ENCODE data around the gene CCDC191.
A peak's percentile ranks its signal among the peaks of the same experiment; 100 is the strongest.

CCDC191 gene

GRCh38 chr3:114071786-114072185 is 15.5 kb upstream of the CCDC191 start:
- peaks cover 0 to 81% (median 30%) of the 10 kb centered on the region in 11 experiments; a peak in 15 of 22 replicates for H4K20me1 ChIP-seq
- no peak overlapping the region for H3K4me3 ChIP-seq
- H3K27ac ChIP-seq, result no peak overlapping the region
- H3K4me1 ChIP-seq, result no peaks in the 10 kb centered on the region
- no peaks in the 10 kb centered on the region for H3K27me3 ChIP-seq
- H3K4me2 ChIP-seq, result no peak overlapping the region
- H3K36me3 ChIP-seq, result peaks cover 99 to 100% (median 100%) of the 10 kb centered on the region in 11 experiments
- H3K9me3 ChIP-seq (replicated peaks in 1 of 11), result no peaks in the 10 kb centered on the region
- no peak overlapping the region for H3K9ac ChIP-seq
- TF ChIP-seq Cebpa-rat (IDR thresholded peaks at IDR 0.05), result no peak

- no peaks in the 10 kb centered on the region for H3K4me1 ChIP-seq
- H3K4me3 ChIP-seq, result no peak overlapping the region
- H4K20me1 ChIP-seq, result peaks cover 0 to 97% (median 52%) of the 10 kb centered on the region in 11 experiments; a peak in 18 of 22 replicates
- peaks cover 92 to 98% (median 96%) of the 10 kb centered on the region in 11 experiments for H3K36me3 ChIP-seq
- H3K9ac ChIP-seq, result no peak overlapping the region
- H3K27ac ChIP-seq, result no peak overlapping the region
- H3K9me3 ChIP-seq (replicated peaks in 1 of 11), result no peaks in the 10 kb centered on the region
- no peak overlapping the region for H3K4me2 ChIP-seq
- no peak for TF ChIP-seq Cebpa-rat (IDR thresholded peaks at IDR 0.05)
- no peaks in the 10 kb centered on the region for H3K27me3 ChIP-seq
Observed at GRCh38 chr3:114068336-114068735, 12.0 kb upstream of the CCDC191 start.

GRCh38 chr3:114067804-114068203 is 11.5 kb upstream of the CCDC191 start:
- Histone ChIP-seq H3K9me3 (replicated peaks in 1 of 11) (no peaks in the 10 kb centered on the region), H3K4me3 (no peak overlapping the region), H3K27me3 (no peaks in the 10 kb centered on the region), H3K4me2 (no peak overlapping the region), H4K20me1 (peaks cover 0 to 97% (median 46%) of the 10 kb centered on the region in 11 experiments; a peak in 18 of 22 replicates), H3K27ac (no peak overlapping the region), H3K4me1 (no peaks in the 10 kb centered on the region), H3K9ac (no peak overlapping the region), H3K36me3 (peaks cover 87 to 95% (median 91%) of the 10 kb centered on the region in 11 experiments)
- TF ChIP-seq Cebpa-rat (IDR thresholded peaks at IDR 0.05), result no peak

GRCh38 chr3:114060906-114061655 is 4.8 kb upstream of the CCDC191 start:
- TF ChIP-seq Cebpa-rat (IDR thresholded peaks at IDR 0.05), result no peak
- peaks cover 24 to 76% (median 55%) of the 10 kb centered on the region in 11 experiments for H3K36me3 ChIP-seq
- no peaks in the 10 kb centered on the region for H3K27me3 ChIP-seq
- H4K20me1 ChIP-seq, result peaks cover 0 to 77% (median 51%) of the 10 kb centered on the region in 11 experiments; a peak in 19 of 22 replicates
- H3K9ac ChIP-seq, result no peak overlapping the region
- H3K27ac ChIP-seq, result no peak overlapping the region
- H3K4me3 ChIP-seq, result no peak overlapping the region
- no peaks in the 10 kb centered on the region for H3K9me3 ChIP-seq (replicated peaks in 1 of 11)
- peaks cover 15 to 45% (median 27%) of the 10 kb centered on the region in 10 experiments for H3K4me1 ChIP-seq
- peak overlapping the region in 5 of 11 experiments; percentile 5 to 96 (median 25); a peak in 9 of 22 replicates for H3K4me2 ChIP-seq

- peaks cover 0 to 53% (median 28%) of the 10 kb centered on the region in 11 experiments; a peak in 18 of 22 replicates for H4K20me1 ChIP-seq
- no peak for TF ChIP-seq Cebpa-rat (IDR thresholded peaks at IDR 0.05)
- no peaks in the 10 kb centered on the region for H3K9me3 ChIP-seq (replicated peaks in 1 of 11)
- H3K4me2 ChIP-seq, result peak overlapping the region; percentile 62 to 96 (median 86)
- peak overlapping the region in 4 of 10 experiments; percentile 74 to 81 (median 80); a peak in 2 of 20 replicates for H3K4me3 ChIP-seq
- no peak overlapping the region for H3K27ac ChIP-seq
- H3K27me3 ChIP-seq, result no peaks in the 10 kb centered on the region
- H3K4me1 ChIP-seq, result peaks cover 21 to 53% (median 33%) of the 10 kb centered on the region in 10 experiments
- peak overlapping the region in 1 of 11 experiments; percentile 48; a peak in 1 of 22 replicates for H3K9ac ChIP-seq
- peaks cover 0 to 52% (median 33%) of the 10 kb centered on the region in 11 experiments; a peak in 20 of 22 replicates for H3K36me3 ChIP-seq
Observed at GRCh38 chr3:114058646-114059045, 2.3 kb upstream of the CCDC191 start.

- Histone ChIP-seq H3K4me1 (peaks cover 21 to 53% (median 33%) of the 10 kb centered on the region in 10 experiments), H3K9ac (peak overlapping the region; percentile 73 to 88 (median 82)), H3K4me2 (peak overlapping the region; percentile 80 to 96 (median 86)), H3K4me3 (peak overlapping the region; percentile 65 to 91 (median 80)), H3K27me3 (no peaks in the 10 kb centered on the region), H4K20me1 (peaks cover 0 to 38% (median 23%) of the 10 kb centered on the region in 11 experiments; a peak in 17 of 22 replicates), H3K9me3 (replicated peaks in 1 of 11) (no peaks in the 10 kb centered on the region), H3K27ac (peak overlapping the region; percentile 39 to 89 (median 85)), H3K36me3 (peaks cover 0 to 40% (median 30%) of the 10 kb centered on the region in 11 experiments; a peak in 20 of 22 replicates)
- TF ChIP-seq Cebpa-rat (IDR thresholded peaks at IDR 0.05), result no peak
Observed at GRCh38 chr3:114057011-114057347, 653 bp upstream of the CCDC191 start.

GRCh38 chr3:114052216-114052615 is 4.1 kb downstream of the CCDC191 start:
- no peak overlapping the region for H3K27ac ChIP-seq
- no peak overlapping the region for H3K9ac ChIP-seq
- H3K4me2 ChIP-seq, result no peak overlapping the region
- peaks cover 5 to 9% (median 7%) of the 10 kb centered on the region in 10 experiments; a peak in 15 of 20 replicates for H3K4me1 ChIP-seq
- no peaks in the 10 kb centered on the region for H4K20me1 ChIP-seq
- H3K27me3 ChIP-seq, result no peaks in the 10 kb centered on the region
- no peaks in the 10 kb centered on the region for H3K36me3 ChIP-seq
- no peak for TF ChIP-seq Cebpa-rat (IDR thresholded peaks at IDR 0.05)
- H3K9me3 ChIP-seq (replicated peaks in 1 of 11), result no peaks in the 10 kb centered on the region
- H3K4me3 ChIP-seq, result no peak overlapping the region

- Histone ChIP-seq H3K9ac (no peak overlapping the region), H3K9me3 (replicated peaks in 1 of 11) (peaks cover 0 to 4% (median 0%) of the 10 kb centered on the region in 11 experiments; a peak in 3 of 22 replicates), H3K36me3 (peaks cover 0 to 6% (median 0%) of the 10 kb centered on the region in 11 experiments; a peak in 3 of 22 replicates), H3K4me1 (no peaks in the 10 kb centered on the region), H3K27me3 (no peaks in the 10 kb centered on the region), H3K4me2 (no peak overlapping the region), H3K4me3 (no peak overlapping the region), H3K27ac (no peak overlapping the region), H4K20me1 (no peaks in the 10 kb centered on the region)
- no peak for TF ChIP-seq Cebpa-rat (IDR thresholded peaks at IDR 0.05)
Observed at GRCh38 chr3:114043205-114043604, 13.1 kb downstream of the CCDC191 start.

GRCh38 chr3:114035896-114036295 is 20.4 kb downstream of the CCDC191 start:
- Histone ChIP-seq H3K4me2 (no peak overlapping the region), H3K27ac (no peak overlapping the region), H3K27me3 (no peaks in the 10 kb centered on the region), H3K36me3 (peaks cover 0 to 31% (median 0%) of the 10 kb centered on the region in 11 experiments; a peak in 4 of 22 replicates), H4K20me1 (no peaks in the 10 kb centered on the region), H3K9ac (no peak overlapping the region), H3K4me3 (no peak overlapping the region), H3K4me1 (no peaks in the 10 kb centered on the region), H3K9me3 (replicated peaks in 1 of 11) (peaks cover 0 to 4% (median 0%) of the 10 kb centered on the region in 11 experiments; a peak in 3 of 22 replicates)
- no peak for TF ChIP-seq Cebpa-rat (IDR thresholded peaks at IDR 0.05)

Data from BLaER1 treated with 17β-estradiol and CSF1 and Interleukin-3, amounts not matched to agents 10 nM and 100 nM (cell line).